ENCODE results near the gene PTPRR.

PTPRR gene

GRCh38 chr12:70736351-70737133, 184.0 kb downstream of the PTPRR start:
- TF ChIP-seq FOXP2 (optimal IDR thresholded peaks at IDR 0.05; ENCODE audit: borderline replicate concordance, extremely low read depth, extremely low read length, insufficient read depth) (no peak), TAF1 (IDR thresholded peaks at IDR 0.05; ENCODE audit: borderline replicate concordance, insufficient read depth, low read length) (no peak), REST (IDR thresholded peaks at IDR 0.05; ENCODE audit: insufficient read depth in 1 of 2, low read depth in 2 of 2, low read length in 2 of 2) (no peak), POLR2AphosphoS5 (IDR thresholded peaks at IDR 0.05; ENCODE audit: low read depth, low read length) (no peak), SIN3A (IDR thresholded peaks at IDR 0.05; ENCODE audit: borderline replicate concordance, insufficient read depth, low read length) (no peak)

GRCh38 chr12:70733385-70733784, 187.2 kb downstream of the PTPRR start:
- no peak for TF ChIP-seq FOXP2 (optimal IDR thresholded peaks at IDR 0.05; ENCODE audit: borderline replicate concordance, extremely low read depth, extremely low read length, insufficient read depth)
- TF ChIP-seq TAF1 (IDR thresholded peaks at IDR 0.05; ENCODE audit: borderline replicate concordance, insufficient read depth, low read length) = no peak
- no peak for TF ChIP-seq SIN3A (IDR thresholded peaks at IDR 0.05; ENCODE audit: borderline replicate concordance, insufficient read depth, low read length)
- TF ChIP-seq REST (IDR thresholded peaks at IDR 0.05; ENCODE audit: insufficient read depth in 1 of 2, low read depth in 2 of 2, low read length in 2 of 2) = no peak
- TF ChIP-seq POLR2AphosphoS5 (IDR thresholded peaks at IDR 0.05; ENCODE audit: low read depth, low read length) = no peak

- TF ChIP-seq FOXP2 (optimal IDR thresholded peaks at IDR 0.05; ENCODE audit: borderline replicate concordance, extremely low read depth, extremely low read length, insufficient read depth) (no peak), POLR2AphosphoS5 (IDR thresholded peaks at IDR 0.05; ENCODE audit: low read depth, low read length) (no peak), SIN3A (IDR thresholded peaks at IDR 0.05; ENCODE audit: borderline replicate concordance, insufficient read depth, low read length) (no peak), TAF1 (IDR thresholded peaks at IDR 0.05; ENCODE audit: borderline replicate concordance, insufficient read depth, low read length) (no peak), REST (IDR thresholded peaks at IDR 0.05; ENCODE audit: insufficient read depth in 1 of 2, low read depth in 2 of 2, low read length in 2 of 2) (no peak)
Measured at GRCh38 chr12:70732287-70732686, 188.3 kb downstream of the PTPRR start.

- TF ChIP-seq FOXP2 (optimal IDR thresholded peaks at IDR 0.05; ENCODE audit: borderline replicate concordance, extremely low read depth, extremely low read length, insufficient read depth) (no peak), TAF1 (IDR thresholded peaks at IDR 0.05; ENCODE audit: borderline replicate concordance, insufficient read depth, low read length) (no peak), POLR2AphosphoS5 (IDR thresholded peaks at IDR 0.05; ENCODE audit: low read depth, low read length) (no peak), SIN3A (IDR thresholded peaks at IDR 0.05; ENCODE audit: borderline replicate concordance, insufficient read depth, low read length) (no peak), REST (IDR thresholded peaks at IDR 0.05; ENCODE audit: insufficient read depth in 1 of 2, low read depth in 2 of 2, low read length in 2 of 2) (no peak)
Measured at GRCh38 chr12:70730675-70731180, 189.8 kb downstream of the PTPRR start.
